GM19351 (cell line): ENCODE results near the gene PAQR5.
"Not testable (repeated sequence)": the region's sequence is repeated elsewhere in the genome, so short reads cannot be mapped to it uniquely, and the experiment has no call there.

Source experiments
- ATAC-seq: cut with Tn5 transposase; IDR thresholded peaks from one replicate; pipeline ENCODE4 v1.9.1; 2021; ENCODE audit warnings: mild to moderate bottlenecking, moderate library complexity; ENCODE audit not compliant: unreplicated experiment

PAQR5 gene

GRCh38 chr15:69314736-69315135 is 16.0 kb downstream of the PAQR5 start:
- no peak for ATAC-seq

GRCh38 chr15:69315402-69316110 is 16.8 kb downstream of the PAQR5 start:
- no peak for ATAC-seq

GRCh38 chr15:69316291-69316690 is 17.6 kb downstream of the PAQR5 start:
- ATAC-seq, result no peak

- ATAC-seq, result no peak
Observed at GRCh38 chr15:69317392-69317841, 18.7 kb downstream of the PAQR5 start.

GRCh38 chr15:69318033-69318432 is 19.3 kb downstream of the PAQR5 start:
- no peak for ATAC-seq

- ATAC-seq, result no peak
Observed at GRCh38 chr15:69319384-69320375, 21.0 kb downstream of the PAQR5 start.

- no peak for ATAC-seq
Observed at GRCh38 chr15:69320977-69321554, 22.4 kb downstream of the PAQR5 start.

- ATAC-seq, result no peak
Observed at GRCh38 chr15:69323893-69324430, 25.2 kb downstream of the PAQR5 start.

- ATAC-seq, result no peak
Observed at GRCh38 chr15:69324565-69324964, 25.9 kb downstream of the PAQR5 start.

- ATAC-seq, result no peak
Observed at GRCh38 chr15:69325456-69325971, 26.8 kb downstream of the PAQR5 start.

- ATAC-seq, result no peak
Observed at GRCh38 chr15:69328080-69328479, 29.4 kb downstream of the PAQR5 start.

- no peak for ATAC-seq
Observed at GRCh38 chr15:69328739-69329138, 30.0 kb downstream of the PAQR5 start.

GRCh38 chr15:69337138-69337537 is 38.4 kb downstream of the PAQR5 start:
- ATAC-seq, result no peak

- no peak for ATAC-seq
Observed at GRCh38 chr15:69338535-69339213, 40.0 kb downstream of the PAQR5 start.

- not testable (repeated sequence) for ATAC-seq
Observed at GRCh38 chr15:69339214-69339543, 40.5 kb downstream of the PAQR5 start.

- ATAC-seq, result no peak
Observed at GRCh38 chr15:69340243-69340900, 41.7 kb downstream of the PAQR5 start.

GRCh38 chr15:69341356-69341755 is 42.6 kb downstream of the PAQR5 start:
- no peak for ATAC-seq

GRCh38 chr15:69342460-69343076 is 43.9 kb downstream of the PAQR5 start:
- ATAC-seq, result no peak

- ATAC-seq, result no peak
Observed at GRCh38 chr15:69343133-69343532, 44.4 kb downstream of the PAQR5 start.

- ATAC-seq, result no peak
Observed at GRCh38 chr15:69344238-69344637, 45.5 kb downstream of the PAQR5 start.
